ENCODE measurements around the gene IDH3A.

IDH3A gene

GRCh38 chr15:78149068-78149804 lies at the start of gene IDH3A:
TSS of gene IDH3A (plus strand) at chr15:78149362. CDS start at chr15:78149404, 42 bp downstream.
- DNase-seq, result peak; percentile 90

- no peak for DNase-seq
Measured at GRCh38 chr15:78100886-78101285, 48.3 kb upstream of the IDH3A start.

GRCh38 chr15:78101423-78102105 lies 47.6 kb upstream of the IDH3A start:
- DNase-seq, result no peak

GRCh38 chr15:78102211-78102610 lies 47.0 kb upstream of the IDH3A start:
- no peak for DNase-seq

- DNase-seq, result no peak
Measured at GRCh38 chr15:78102741-78103140, 46.4 kb upstream of the IDH3A start.

- DNase-seq, result no peak
Measured at GRCh38 chr15:78103406-78104118, 45.6 kb upstream of the IDH3A start.

GRCh38 chr15:78104119-78104479 lies 45.1 kb upstream of the IDH3A start:
- DNase-seq, result no peak

GRCh38 chr15:78104566-78105475 lies 44.3 kb upstream of the IDH3A start:
- no peak for DNase-seq

GRCh38 chr15:78105476-78106241 lies 43.5 kb upstream of the IDH3A start:
- DNase-seq, result no peak

GRCh38 chr15:78107471-78107870 lies 41.7 kb upstream of the IDH3A start:
- DNase-seq, result no peak

GRCh38 chr15:78108300-78109084 lies 40.7 kb upstream of the IDH3A start:
- peak; percentile 42 for DNase-seq

GRCh38 chr15:78109156-78109555 lies 40.0 kb upstream of the IDH3A start:
- no peak for DNase-seq

- DNase-seq, result no peak
Measured at GRCh38 chr15:78110096-78110495, 39.1 kb upstream of the IDH3A start.

- no peak for DNase-seq
Measured at GRCh38 chr15:78110916-78111475, 38.2 kb upstream of the IDH3A start.

GRCh38 chr15:78111788-78112187 lies 37.4 kb upstream of the IDH3A start:
- DNase-seq, result no peak

GRCh38 chr15:78112551-78112950 lies 36.6 kb upstream of the IDH3A start:
- no peak for DNase-seq

- no peak for DNase-seq
Measured at GRCh38 chr15:78120523-78120922, 28.6 kb upstream of the IDH3A start.

- DNase-seq, result no peak
Measured at GRCh38 chr15:78125267-78125666, 23.9 kb upstream of the IDH3A start.

- peak; percentile 10 for DNase-seq
Measured at GRCh38 chr15:78127882-78128281, 21.3 kb upstream of the IDH3A start.

- DNase-seq, result peak; percentile 72
Measured at GRCh38 chr15:78129077-78129750, 19.9 kb upstream of the IDH3A start.

Measured in NCI-H1092 treated with DMSO at 0.1 percent for 48 hours (cell line).